GOT3 (cell line): ENCODE data around the gene GPRC5B.

ENCODE experiments used
- DNase-seq: peaks from one replicate; lab custom pipeline; 2025; ENCODE audit warnings: mixed read lengths; lab: John Stamatoyannopoulos, UW

The GPRC5B gene

DNA sequence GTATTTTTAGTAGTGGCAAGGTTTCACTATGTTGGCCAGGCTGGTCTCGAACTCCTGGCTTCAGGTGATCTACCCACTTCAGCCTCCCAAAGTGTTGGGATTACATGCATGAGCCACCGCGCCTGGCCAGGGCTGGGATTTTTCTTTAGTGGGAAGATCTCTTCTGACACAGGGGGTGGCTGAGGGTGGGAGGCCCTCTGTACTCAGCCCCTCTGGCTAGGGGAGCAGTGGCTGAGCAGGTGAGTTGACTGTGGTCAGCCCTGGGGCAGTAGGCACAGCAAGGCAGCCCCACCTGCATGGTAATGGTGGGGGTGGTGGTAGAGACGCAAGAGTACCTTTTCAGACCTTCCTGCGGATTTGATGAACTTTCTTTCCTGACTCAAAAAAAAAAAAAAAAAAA is 12.3 kb upstream of the GPRC5B start:
- DNase-seq, result no peak

DNA sequence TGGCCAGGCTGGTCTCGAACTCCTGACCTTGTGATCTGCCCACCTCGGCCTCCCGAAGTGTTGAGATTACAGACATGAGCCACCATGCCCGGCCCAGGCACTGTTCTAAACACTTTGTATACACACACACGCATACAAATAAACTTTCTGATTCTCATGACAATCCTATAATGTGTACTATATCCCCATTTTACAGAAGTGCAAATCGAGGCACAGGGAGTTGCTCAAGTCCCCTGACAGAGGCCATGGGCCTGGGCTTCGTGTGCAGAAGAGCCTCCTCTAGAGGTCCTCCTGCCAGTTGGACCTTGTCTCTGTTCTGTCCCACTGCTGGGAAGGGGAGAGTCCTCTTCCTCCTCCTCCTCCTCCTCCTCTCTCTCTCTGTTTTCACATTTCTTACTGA is 9.9 kb upstream of the GPRC5B start:
- no peak for DNase-seq

DNA sequence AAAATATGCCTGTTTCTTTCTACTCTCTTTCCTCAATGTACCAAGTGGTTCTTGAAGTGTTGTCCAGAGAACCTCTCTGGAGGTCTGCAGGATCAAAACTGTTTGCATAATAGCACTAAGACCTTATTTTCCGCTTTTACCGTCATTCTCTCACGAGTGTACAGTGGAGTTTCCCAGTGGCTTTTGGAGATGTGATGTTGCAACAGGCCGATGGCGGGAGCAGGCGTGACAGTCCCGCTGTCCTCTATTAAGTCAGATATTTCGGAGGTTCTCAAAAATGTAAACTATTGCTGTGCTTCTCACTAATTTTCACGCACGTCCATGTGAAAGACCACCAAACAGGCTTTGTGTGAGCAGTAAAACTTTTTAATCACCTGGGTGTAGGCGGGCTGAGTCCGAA is 8.3 kb upstream of the GPRC5B start:
- DNase-seq, result no peak

DNA sequence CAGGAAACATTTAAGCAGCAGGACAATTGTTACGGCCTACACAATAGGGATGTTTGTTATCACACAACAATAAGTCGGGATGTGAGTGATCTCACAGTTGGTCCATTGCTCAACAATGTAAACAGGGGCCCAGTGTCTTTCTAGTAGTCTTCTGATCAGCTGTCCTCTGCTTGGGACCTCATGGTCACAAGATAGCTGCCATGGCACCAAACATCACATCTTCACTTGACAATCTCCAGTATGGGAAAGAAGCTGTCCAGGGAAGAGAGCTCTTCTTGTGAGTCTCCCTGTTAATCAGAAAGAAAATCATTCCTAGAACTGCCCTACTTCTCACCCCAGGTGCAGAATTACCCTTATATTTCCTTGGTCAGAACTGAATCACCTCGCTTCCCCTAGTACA is 6.3 kb upstream of the GPRC5B start:
- DNase-seq, result no peak

DNA sequence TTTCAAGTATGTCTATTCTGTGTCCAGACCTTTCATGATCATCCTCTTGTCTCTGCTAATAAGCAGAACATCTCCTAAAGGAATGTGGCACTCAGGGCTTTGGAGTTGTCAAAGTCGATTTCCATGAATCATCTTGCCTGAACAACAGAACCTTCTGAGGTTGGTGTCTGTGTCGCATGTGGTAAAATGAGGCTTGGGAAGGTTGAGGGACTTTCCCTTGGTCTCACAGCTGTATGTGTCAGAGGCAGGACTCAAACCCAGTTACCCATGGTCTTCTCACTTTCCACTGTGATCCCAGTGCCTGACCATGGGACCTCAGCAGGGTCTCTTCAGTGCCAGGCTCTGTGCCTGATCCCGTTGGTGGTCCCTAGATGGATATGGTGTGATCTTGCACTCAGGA is 4.2 kb upstream of the GPRC5B start:
- DNase-seq, result no peak

DNA sequence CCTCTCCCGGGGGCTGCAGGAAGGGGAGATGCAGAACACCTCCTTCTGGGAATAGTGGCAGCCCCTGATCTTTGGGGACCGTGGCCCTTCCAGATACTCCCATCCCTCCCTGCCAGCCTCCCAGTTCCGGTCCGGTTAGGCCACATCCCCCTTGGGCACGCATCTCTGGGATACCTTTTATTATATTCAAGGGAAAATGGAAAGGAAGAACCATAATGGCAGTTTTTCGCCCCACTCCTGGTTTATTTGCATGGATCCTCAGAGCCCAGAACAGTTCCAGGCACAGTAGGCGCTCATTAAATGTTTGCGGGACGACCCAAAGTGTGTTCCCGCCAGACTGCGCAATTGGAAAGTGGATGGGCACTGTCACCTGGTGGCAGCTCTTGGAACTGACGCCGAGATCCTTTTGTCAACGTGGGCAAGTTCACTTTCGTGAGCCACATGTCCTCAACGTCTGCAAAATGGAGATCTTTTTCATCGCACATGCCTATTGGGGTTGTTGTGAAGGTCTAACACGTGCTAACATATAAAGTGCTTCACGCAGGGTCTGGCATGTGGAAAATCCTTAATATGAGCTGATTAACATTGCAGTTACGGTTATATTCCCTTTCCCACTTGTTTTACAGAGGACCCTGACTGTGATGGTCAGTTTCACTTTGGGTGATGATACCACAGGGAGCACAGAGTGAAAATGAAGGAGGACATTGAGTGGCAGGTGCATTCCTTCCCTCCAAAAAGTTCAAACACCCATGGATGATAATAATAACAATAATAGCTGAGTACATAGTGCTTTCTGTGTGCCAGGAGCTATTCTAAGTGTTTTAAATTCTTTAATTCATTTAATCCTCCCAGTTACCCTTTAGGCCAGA is 1.7 kb upstream of the GPRC5B start:
- DNase-seq, result no peak

DNA sequence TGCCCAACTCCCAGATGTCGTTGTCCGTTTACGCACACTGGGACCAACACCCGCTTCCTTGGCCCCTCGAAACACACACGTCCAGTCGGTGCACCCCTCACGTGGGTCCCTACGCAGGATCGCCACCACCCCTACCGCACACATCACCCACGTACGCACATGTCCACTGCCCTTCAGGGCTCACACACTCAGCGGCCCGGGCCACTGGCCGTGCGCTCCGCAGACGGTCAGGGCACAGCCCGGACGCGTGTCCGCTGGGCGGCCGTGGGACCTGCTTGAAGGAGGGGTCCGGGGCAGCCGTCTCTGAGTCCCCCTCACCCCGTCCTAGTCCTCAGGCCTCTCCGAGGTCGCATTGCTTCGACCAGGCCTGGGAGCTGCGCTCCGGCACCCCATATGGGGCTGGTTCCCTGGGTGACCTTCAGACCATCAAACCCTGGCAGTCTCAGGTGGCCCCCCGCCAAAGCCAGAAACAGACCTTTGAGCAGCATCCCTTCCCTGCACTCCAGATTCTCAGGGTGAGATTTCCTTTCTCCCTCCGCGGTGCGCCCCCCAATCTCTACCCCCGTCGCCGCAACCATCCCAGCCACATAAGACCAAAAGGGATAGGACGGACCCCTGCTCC is 914 bp upstream of the GPRC5B start:
- no peak for DNase-seq

DNA sequence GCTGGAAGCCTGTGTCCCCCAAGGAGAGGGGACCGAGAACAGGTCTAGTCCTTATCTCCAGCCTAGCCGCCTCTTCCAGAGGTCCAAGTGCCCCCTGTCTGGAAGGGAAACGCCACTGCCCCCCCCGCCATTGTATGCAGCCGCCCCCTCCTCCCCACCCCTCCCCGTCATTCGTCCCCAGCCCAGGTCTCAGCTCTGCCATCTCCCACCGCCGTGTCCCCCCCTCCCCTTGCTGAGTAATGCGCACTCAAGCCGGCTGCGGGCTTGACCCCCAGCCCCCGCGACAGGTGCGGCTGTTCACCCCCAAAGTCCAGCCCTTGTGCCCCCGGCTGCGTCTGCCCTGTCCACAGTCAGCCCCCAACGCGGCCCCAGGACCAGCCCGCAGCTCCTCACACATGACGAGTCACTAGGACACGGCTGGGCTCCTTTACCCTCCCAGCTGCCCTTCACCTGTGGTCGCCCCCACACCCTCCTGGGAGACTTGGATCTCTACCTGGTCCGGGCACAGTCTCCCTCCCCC is 622 bp downstream of the GPRC5B start:
- DNase-seq, result no peak

DNA sequence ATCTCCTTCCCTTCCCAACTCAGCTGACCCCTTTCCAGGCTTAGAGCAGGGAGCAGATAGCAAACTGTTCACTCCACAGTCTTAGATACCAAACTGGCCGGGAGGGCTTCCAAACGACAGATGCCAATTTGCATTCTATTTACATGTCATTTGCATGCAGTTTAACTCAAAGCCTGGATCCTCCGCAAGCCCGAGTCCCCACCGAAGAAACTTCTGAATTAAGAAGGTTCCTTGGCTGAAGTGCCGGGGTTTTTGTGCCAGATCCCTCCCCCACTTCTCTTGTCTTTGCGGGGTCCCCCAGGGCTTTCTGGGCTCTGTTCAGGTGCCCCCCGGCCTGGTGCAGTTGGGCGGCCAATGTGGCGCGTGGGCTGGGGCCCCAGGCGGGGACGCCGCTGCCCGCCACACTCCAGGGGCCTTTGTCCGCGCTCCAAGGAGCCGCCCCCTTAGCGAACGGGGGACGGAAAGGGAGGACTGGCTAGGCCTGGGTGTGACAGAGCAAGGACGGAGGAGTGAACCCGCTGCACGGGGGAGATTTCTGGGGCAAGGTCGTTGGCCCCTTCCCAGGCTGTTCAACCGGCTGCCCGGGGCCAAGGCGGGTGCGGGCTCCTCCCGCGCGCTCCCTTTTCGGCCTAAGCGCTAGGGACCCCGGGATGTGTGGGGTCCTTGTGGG is 1.2 kb downstream of the GPRC5B start:
- no peak for DNase-seq

DNA sequence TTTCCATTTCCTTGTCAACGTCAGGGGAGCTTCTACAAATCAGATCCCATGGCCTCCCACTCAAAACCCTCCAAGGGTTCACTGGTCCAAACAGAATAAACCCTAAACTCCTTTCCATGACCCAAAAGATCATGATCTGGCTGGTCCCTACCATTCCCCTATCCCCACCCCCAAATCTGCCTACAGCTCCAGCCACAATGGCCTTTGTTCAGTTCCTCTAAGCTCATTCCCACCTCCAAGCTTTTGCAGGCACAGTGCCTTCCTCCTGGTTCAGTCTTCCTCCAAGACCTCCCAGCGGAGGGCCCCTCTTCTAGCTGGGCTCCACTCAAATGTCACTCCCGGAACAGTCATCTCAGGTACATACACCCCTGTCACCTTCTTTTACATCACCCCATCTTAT is 2.0 kb downstream of the GPRC5B start:
- no peak for DNase-seq

DNA sequence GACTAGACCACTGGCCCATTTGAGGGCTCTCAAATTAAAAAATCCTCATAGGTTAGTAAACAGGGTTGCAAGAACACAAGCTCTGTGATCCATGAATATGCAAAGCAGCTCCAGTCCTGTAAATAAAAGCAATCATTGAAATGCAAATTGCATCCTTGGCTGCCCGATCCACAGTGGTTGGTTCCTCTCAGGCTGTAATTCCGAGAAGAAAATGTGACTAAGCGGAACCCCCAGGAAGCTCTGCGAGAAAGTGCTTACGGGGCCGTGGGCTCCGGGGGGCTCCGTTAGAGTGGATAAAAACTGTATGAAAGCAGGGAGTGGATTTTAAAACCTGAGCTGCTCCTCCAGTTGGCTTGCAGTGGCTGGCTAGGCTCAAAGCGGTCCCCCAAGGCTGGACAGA is 2.5 kb downstream of the GPRC5B start:
- no peak for DNase-seq

DNA sequence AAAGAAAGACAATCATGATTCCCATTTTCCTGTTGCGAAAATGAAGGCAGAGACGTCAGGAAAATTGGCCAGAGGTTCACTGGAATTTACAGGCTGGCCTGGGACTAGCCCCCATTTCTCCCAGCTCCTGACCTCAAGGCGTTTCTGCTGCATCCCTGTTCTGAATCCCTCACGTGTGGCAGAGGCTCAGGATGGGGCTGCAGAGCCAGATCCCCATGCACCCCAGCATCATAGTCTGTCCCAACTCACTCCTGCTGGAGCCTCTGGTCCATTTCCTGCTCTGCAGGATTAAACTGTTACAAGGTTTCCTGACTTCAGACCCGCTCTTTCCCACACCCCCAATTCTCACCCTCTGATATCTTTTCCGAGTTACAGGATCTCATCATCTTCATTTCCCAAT is 2.9 kb downstream of the GPRC5B start:
- DNase-seq, result no peak

DNA sequence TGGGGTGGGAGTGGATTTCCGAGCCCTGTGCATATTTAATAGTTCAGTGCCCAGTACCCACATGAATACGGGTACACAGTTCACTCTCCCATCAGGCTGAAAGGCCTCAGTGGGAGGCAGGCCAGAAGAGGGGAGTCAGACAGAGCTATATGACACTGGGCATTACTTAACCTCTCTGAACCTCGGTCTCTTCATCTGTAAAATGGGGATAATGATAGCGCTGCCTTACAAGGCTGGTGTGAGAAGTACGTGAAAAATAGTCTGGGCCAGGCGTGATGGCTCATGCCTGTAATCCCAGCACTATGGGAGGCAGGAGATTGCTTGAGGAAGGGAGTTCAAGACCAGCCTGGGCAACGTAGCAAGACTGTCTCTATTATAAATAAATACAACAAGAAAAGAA is 3.6 kb downstream of the GPRC5B start:
- no peak for DNase-seq

DNA sequence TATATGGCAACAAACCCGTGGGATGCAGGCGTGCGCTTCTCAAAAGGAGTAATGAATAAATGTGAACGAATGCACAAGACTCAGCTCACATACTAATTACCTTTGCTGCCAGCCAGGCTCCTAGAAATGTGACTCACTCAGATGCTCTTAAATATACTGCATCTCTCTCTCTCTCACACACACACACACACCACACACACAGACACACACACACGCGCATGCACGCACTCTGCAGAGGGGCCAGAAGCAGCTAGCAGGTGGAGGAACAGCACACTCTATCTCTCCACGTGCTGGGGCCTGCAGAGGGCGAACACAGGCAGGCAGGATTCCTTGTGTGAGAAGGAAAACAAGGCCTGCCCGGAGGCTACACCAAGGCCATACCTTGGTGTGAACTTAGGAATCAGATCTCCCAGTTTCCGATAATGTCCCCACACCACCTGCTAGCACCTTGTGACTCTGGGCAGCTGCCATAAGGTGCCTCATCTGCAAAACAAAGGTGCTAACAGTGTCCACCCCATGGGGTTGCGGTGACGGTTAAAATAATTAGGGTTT is 5.3 kb downstream of the GPRC5B start:
- no peak for DNase-seq

DNA sequence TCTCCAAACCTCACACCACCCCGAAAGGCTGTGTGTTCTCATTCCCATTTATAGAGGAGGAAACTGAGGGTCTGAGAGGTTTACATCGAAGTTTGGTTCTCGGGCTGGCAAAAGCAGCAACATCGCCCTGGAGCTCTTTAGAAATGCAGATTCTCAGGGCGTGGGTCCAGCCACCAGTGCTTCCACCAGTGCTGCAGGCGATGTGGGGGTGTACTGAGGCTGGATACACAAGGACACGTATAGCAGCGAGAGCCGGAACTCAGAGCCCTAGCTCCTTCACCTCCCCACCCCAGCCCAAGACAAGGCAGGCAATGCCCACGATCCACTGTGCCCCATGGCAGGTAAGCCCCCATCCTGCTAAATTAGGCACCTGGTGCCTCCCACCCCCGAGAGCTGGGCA is 5.9 kb downstream of the GPRC5B start:
- no peak for DNase-seq

DNA sequence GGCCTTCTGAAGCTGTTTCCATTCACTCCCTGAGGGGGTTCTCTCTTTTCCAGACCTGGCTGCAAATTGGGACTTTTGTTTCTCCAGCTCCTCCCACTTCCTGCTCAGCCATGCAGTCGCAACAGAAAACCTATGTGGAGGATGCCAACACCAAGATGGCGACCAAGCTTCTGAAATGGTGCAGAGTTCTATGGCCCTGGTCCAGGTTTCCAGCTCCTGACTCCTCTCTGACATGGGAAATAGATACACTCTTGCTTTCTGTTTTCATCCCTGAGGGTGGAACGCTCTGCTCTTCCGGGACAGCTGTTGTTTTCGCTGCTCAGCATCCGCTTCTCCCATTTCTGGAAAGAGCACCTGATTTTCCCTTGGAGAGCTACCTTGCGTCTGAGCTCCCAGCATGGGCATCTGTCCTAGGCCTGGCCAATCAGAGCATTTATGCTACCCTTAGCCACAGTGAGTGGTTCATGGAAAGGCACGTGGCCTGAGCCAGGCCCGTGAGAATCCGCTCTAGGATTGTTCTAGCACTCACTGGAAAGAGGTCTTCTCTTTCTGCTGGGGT is 8.1 kb downstream of the GPRC5B start:
- no peak for DNase-seq

DNA sequence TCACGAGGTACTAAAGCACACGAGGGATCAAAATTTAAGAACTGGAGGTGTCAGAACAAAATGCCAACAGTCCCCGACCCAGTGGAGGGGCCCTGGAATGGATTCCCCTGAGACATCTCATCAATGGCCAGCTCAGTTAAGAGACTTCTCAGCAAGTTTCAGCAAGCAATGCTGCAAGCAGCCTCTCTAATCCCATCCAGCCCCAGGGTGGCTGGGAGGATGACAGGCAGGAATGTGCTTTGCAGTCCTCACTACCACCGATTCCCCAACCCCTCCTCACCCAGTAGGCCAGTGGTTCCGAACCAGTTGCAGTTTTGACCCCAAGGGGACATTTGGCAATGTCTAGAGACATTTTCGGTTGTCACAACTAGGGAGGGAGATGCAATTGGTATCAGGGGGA is 8.7 kb downstream of the GPRC5B start:
- DNase-seq, result no peak

DNA sequence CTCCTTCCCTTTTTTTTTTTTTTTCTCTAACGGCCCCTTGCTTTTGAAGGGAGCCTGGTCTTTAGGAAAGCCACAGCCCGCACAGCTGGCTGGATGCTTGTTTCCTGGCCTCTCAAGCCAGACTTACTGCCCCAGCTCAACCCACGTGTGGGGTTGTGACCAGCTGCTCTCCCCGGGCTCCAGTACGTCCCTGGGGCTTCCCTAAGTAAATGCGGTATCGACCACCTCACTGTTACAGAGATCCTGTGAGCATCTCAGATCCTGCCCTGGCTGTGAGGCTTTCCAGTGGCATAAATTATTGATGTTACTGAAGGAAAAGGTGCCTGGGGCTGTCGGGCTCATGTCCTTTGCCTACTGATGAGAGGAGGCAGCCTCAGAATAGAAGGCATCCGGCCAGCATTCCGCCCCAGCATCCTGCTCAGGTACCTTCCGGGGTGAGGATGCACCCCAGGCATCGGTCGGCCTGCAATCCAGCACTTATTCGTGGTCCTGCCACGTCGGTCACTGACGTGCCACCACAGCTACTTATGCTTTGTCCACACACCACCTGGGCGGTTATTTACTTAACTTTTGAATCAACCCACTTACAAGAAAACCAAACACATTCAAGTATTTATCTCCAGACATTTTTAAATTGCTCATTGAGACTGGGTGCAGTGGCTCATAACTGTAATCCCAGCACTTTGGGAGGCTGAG is 9.6 kb downstream of the GPRC5B start:
- no peak for DNase-seq

DNA sequence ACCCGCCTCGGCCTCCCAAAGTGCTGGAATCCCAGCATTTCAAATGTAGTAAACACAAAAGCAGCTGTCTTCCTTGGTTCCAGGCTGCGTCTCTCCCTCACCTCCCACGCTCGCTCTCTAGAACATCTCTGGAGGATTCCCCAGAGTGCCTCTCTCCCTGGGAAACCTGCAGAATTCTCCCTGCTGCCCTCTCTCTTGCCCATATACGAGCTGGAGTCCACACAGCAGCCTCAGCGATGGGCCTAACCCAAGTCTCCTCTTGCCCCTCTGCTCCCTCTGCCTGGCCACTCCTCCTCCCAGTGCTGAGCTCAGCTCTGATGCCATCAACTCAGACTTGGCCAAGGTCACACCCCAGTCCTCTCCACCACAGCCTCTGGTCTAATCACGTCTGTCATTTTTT is 10.6 kb downstream of the GPRC5B start:
- DNase-seq, result no peak

DNA sequence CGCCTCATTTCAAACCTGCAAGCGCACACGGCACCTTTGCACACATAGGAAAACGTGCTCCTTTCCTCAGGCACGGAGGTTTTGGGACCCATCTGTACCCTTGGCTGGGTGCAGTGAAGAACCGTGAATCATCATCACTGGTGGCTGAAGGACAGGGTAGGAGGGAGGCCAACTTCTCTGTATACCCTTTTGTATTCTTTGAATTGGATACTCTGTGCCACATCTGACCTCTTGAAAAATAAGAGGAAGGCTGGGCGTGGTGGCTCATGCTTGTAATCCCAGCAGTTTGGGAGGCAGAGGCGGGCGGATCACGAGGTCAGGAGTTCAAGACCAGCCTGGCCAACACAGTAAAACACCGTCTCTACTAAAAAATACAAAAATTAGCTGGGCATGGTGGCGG is 11.7 kb downstream of the GPRC5B start:
- DNase-seq, result no peak

DNA sequence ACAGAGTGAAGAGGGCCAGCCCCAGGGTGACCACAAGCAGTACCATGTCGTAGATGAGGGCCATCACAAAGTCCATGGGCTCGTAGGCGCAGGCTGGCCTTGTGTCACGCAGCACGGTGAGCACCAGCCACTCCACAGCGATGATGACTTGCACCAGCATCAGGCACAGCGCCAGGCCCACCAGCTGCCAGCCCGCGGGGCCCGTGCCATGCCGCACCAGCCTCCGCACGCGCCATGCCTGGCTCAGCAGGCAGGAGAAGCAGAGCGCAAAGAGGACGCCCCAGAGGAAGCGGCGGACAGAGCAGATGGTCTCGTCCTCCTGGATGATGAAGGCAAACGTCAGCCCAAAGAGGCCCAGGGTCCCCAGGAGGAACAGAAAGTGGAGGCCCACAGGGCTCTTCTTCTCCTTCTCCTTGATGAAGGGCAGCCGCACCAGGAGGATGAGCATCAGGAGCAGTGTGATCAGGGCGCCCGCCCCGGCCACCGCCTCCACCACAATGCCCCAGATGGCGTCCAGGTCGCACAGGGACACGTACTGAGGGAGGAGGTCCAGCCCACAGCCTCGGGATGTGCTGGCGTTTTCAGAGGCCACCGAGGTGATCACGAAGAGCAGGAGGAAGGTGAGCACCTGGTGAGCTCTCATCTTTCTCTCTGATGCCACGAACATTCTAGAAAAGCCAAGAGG is 12.3 kb downstream of the GPRC5B start:
- DNase-seq, result no peak
